ENCODE data around the gene SRRM2.
A peak's percentile ranks its signal among the peaks of the same experiment; 100 is the strongest.

The SRRM2 gene

DNA sequence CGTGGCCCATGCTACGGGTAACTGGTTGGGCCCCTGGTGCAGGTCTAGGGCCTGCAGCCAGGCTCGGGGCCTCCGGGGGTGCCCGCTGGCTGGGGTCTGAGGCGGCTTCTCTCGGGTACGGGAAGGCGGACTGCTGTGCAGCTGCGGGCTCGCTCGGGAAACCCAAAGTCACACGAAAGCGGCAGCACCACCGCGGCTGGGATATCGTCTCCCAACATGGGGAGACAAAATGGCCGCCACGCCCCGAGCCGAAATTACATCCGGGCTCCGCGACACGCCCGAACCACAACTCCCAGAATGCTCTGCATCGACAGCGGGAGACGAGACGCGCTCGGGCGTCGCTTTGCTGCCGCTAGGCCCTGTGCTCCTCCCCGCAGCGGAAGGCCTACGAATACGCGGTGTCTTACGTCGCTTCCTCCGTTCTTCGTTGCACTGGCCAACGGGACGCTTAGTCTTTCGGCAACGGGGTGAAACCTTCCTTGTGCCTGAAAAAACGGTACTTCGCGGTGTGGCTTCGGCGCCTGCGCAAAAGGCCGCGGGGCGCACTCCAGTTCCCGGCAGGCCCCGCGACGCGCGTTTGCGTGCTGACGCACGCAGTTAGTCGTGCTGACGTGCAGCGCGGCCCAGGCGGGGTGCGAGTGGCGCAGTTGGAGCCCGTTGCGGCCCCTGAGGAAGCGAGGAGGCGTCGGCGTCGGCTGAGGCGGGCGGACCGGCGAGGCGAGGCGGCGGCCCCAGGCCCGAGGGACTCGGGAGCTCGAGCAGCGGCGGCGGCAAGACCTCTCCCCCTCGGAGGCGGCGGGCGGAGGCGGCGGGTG, at the start of gene SRRM2:
Gene SRRM2, plus strand, starts transcription at position 604 of the 815 bp plus-strand sequence. CDS start 3,727 bp downstream, outside the sequence.
- DNase-seq (ENCODE audit: low spot score), result peak; percentile 95

- peak; percentile 72 for DNase-seq (ENCODE audit: low spot score)
These were observed 49.3 kb upstream of the SRRM2 start for GRCh38 chr16:2702871-2703745.

DNA sequence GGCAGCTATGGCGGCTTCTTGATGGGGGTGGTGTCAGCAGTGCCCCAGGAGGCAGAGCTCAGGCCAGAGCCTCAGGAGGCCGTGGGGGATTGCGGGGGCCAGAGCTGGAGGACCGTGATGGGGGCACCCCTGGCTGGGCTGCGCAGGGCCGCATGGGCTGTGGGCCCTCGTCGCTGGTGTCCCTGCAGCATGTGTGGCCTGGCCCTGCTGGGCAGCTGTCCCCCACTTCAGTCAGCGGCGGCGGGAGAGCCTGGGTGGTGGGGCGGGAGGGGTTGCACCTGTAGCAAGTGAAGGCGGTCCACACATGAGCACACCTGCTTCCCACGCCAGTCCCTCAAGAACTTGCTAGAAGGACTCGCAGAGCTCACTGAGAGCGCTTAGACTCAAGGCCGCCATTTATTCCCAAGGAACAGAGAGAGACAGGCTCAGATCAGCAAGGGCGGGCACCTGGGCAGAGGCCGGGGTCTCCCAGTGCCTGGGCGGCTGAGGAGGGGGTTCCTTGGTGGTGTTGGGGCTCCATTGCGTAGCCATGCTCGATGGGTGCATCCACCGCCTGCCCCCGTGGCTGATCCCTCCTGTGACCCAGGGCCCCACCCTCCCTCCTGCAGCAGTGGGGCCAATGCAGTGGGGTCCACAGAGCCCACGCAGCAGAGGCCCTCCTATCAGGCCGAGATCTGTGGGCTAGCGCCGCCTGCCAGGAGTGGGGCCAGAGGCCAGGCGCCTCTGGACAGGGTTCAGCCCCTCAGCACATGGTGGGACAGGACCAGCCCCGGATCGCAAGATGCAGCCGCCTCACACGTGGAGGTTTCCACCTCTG, 48.1 kb upstream of the SRRM2 start:
- no peak for DNase-seq (ENCODE audit: low spot score)

GRCh38 chr16:2704983-2705275, 47.5 kb upstream of the SRRM2 start:
- DNase-seq (ENCODE audit: low spot score), result no peak

DNA sequence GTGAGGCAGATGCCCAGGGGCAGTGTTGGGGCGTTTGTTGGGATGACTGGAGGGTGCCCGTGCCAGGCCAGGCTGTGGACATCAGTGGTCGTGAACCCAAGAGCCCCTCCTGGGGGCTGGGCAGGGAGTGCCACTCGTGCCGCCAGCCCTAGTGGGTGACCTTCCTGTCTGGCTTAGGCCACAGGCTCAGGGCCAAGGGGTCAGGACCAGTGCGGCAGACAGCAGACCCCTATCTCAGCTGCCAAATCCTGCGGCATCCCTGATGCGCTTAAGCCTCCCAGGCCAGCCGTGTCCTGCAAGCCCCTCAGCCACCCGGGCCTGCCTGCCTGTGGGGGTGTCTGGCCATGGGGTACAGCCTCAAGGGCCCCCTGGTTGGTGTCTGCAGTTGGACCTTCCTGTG, 47.1 kb upstream of the SRRM2 start:
- no peak for DNase-seq (ENCODE audit: low spot score)

GRCh38 chr16:2706085-2706484, 46.4 kb upstream of the SRRM2 start:
- no peak for DNase-seq (ENCODE audit: low spot score)

- no peak for DNase-seq (ENCODE audit: low spot score)
These were observed 45.7 kb upstream of the SRRM2 start for GRCh38 chr16:2706611-2707311.

GRCh38 chr16:2707368-2708289, 44.8 kb upstream of the SRRM2 start:
- DNase-seq (ENCODE audit: low spot score), result peak; percentile 83

GRCh38 chr16:2708290-2708639, 44.2 kb upstream of the SRRM2 start:
- DNase-seq (ENCODE audit: low spot score), result no peak

DNA sequence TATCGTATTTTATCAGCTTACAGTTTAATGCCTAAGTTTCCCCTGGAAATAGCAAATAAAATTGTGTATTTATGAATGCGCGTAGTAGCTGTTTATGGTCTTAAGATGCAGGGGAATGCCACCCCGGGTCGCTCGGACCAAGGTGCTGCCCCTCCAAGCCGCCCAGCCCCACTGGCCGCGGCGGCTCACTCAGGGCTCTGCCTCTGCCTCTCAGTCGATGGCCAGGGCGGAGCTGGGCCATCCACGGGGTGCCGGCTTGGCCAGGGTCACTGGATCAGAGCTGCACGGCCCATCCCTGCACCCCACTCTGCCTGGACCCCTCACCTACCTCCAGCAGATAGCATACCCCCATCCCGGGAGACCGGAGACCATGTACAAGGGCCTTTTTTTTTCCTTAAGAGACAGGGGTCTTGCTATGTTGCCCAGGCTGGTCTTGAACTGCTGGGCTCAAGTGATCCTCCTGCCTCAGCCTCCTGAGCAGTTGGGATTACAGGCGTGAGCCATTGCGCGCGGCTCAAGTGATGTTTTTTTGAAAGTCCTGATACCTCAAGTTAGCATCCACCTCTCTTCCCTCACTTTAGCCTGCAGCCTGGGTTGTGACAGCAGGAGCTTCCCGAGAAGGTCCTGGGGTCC, 43.4 kb upstream of the SRRM2 start:
- DNase-seq (ENCODE audit: low spot score), result no peak

DNA sequence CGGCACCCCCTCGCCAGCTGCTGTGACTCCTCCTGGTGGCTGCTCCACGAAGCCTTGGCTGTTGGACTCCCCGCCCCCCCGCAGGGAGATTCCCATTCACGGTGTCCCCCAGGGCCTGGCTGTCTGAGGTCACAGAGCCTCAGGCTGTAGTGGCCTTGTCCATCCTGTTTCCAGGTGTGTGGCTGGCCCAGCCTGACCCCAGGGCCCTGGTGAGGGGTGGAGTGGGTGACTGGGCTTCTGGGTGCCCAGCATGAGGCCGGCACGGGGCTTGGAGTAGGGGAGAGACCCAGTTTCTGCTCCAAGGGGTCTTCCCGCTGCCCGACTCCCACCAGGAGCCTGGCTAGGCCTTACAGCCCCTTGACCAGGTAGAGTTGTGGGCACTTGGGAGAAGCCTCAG, 42.9 kb upstream of the SRRM2 start:
- no peak for DNase-seq (ENCODE audit: low spot score)

DNA sequence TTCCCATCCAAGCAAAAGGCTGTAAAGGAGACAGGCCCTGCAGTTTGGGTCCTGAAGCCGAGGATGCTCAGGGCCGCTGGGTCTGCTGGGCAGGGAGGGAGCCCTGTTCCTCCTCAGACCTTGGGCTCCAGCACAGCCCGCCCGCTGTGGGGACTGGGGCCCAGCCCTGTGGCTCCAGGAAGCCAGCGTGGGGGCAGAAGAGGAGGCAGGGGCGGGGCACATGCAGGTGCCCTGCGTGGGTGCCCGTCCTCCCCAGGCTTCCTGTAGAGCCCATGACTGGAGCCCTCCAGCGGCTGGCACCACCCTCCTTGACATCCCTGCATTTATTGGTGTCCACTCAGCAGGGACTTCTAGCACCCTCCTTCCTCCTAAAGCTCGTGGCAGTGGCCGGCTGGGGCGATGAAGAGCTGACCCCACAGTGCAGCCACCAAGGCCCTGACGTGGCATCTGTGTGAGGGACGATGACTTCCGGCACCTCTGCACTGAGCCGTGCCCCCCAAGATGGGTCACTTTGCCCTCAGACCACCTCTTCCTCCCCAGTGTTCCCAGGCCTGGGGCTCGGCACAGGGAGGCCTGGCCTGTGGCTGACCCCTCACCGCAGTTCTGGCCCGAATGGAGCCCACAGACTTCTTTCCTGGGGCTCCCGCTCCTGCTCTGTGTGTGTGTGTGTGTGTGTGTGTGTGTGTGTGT, 42.3 kb upstream of the SRRM2 start:
- DNase-seq (ENCODE audit: low spot score), result no peak

GRCh38 chr16:2710711-2711231, 41.7 kb upstream of the SRRM2 start:
- peak; percentile 32 for DNase-seq (ENCODE audit: low spot score)

DNA sequence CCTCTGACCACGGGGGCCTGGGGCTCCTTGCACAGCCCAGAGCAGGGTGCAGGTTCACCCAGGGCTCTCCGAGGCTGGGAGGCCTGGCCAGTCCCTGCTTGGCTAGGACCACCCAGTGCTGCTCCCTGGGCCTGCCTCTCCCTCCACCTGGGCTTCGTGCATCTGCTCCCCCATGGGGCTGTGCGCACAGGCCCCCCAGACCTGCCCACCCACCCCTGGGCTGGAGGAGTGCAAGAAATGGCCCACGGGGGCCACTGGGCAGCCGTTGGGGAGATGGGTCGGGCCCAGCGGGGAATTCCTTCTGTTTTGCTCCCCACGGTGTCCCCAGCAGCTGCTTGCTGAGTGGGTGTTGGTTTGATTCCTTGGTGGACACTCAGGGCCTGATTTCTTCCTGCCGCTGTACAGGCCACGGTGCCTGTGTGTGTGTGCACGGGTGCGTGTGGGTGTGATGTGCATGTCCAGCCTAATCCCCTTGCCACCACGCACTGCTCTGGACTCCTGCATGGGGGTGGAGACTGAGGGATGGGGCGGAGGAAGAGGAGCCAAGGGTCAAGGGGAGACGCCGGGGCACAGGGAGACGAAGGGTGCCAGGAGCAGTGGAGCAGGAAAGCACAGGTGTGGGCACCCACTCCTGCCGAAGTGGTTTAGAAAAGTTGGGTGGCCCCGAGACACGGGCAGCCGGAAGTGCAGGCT, 40.9 kb upstream of the SRRM2 start:
- no peak for DNase-seq (ENCODE audit: low spot score)

- no peak for DNase-seq (ENCODE audit: low spot score)
These were observed 40.4 kb upstream of the SRRM2 start for GRCh38 chr16:2712063-2712441.

DNA sequence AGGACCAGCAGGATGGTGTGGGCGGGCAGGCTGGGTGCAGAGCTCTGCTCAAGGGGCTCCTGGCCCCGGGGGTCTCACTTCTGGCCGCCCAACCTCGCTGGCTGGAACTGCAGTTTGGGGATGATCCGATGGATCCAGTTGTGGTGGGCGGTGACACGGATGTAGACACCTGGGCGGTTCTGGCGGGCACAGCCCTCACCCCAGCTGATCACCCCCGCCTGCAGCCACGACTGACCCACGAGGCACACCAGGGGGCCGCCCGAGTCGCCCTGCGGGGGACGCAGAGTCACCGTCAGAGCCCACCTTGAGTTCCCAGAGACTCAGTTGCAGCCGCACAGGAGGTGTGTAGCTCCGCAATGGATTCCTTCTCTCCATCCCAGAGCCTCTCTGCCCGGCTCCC, 39.9 kb upstream of the SRRM2 start:
- no peak for DNase-seq (ENCODE audit: low spot score)

DNA sequence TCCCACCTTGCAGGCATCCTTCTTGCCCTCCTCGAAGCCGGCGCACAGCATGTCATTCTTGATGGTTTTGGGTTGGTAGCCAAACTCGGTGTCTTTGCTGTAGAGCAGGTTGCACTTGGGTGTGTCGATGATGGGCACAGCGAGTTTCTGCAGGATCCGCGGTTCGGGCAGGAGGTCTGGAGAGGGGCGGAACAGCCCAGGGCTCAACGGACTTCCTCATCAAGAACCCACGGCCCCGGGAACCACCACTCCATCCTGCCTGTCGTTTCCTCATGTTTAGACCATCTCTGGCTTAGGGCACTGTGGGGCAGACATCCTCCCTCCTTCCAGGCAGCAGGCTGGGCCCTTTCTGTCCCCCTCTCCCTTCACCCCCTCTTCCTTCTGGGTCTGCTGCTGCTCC, 38.9 kb upstream of the SRRM2 start:
- no peak for DNase-seq (ENCODE audit: low spot score)

GRCh38 chr16:2713985-2714774, 38.3 kb upstream of the SRRM2 start:
- no peak for DNase-seq (ENCODE audit: low spot score)
